ENCODE results near the gene ARHGAP42.

DNA sequence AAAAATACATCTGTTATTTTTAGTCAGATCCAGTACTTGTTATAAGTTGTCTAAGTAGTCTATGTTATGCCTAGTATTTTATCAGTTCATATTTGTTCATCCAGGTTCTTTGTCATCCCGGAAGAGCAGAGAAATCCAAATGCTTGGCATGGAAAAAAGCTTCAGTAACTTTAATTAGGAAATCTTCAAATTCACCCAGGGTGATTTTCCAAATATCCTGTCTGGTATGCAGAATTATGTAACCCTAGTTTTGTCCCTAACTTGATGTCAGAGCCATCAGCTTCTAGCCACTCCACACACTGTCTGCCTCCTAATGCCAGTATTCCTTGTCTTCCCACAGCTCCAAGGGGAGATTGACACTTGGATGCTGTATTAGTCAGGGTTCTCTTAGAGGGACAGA is 216.2 kb downstream of the ARHGAP42 start:
- TF ChIP-seq, protein P1, sequence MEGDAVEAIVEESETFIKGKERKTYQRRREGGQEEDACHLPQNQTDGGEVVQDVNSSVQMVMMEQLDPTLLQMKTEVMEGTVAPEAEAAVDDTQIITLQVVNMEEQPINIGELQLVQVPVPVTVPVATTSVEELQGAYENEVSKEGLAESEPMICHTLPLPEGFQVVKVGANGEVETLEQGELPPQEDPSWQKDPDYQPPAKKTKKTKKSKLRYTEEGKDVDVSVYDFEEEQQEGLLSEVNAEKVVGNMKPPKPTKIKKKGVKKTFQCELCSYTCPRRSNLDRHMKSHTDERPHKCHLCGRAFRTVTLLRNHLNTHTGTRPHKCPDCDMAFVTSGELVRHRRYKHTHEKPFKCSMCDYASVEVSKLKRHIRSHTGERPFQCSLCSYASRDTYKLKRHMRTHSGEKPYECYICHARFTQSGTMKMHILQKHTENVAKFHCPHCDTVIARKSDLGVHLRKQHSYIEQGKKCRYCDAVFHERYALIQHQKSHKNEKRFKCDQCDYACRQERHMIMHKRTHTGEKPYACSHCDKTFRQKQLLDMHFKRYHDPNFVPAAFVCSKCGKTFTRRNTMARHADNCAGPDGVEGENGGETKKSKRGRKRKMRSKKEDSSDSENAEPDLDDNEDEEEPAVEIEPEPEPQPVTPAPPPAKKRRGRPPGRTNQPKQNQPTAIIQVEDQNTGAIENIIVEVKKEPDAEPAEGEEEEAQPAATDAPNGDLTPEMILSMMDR (IDR thresholded peaks at IDR 0.05; ENCODE audit: low read depth, low read length, missing input control) = no peak
- TF ChIP-seq, protein P2, sequence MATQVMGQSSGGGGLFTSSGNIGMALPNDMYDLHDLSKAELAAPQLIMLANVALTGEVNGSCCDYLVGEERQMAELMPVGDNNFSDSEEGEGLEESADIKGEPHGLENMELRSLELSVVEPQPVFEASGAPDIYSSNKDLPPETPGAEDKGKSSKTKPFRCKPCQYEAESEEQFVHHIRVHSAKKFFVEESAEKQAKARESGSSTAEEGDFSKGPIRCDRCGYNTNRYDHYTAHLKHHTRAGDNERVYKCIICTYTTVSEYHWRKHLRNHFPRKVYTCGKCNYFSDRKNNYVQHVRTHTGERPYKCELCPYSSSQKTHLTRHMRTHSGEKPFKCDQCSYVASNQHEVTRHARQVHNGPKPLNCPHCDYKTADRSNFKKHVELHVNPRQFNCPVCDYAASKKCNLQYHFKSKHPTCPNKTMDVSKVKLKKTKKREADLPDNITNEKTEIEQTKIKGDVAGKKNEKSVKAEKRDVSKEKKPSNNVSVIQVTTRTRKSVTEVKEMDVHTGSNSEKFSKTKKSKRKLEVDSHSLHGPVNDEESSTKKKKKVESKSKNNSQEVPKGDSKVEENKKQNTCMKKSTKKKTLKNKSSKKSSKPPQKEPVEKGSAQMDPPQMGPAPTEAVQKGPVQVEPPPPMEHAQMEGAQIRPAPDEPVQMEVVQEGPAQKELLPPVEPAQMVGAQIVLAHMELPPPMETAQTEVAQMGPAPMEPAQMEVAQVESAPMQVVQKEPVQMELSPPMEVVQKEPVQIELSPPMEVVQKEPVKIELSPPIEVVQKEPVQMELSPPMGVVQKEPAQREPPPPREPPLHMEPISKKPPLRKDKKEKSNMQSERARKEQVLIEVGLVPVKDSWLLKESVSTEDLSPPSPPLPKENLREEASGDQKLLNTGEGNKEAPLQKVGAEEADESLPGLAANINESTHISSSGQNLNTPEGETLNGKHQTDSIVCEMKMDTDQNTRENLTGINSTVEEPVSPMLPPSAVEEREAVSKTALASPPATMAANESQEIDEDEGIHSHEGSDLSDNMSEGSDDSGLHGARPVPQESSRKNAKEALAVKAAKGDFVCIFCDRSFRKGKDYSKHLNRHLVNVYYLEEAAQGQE (IDR thresholded peaks at IDR 0.05) = no peak
- no peak for TF ChIP-seq EGR1 (IDR thresholded peaks at IDR 0.05; ENCODE audit: low read depth in 2 of 2)
- TF ChIP-seq TAF1 (conservative IDR thresholded peaks at IDR 0.05) = no peak
- TF ChIP-seq RXRA (IDR thresholded peaks at IDR 0.05) = no peak
- TF ChIP-seq NR2F2 (IDR thresholded peaks at IDR 0.05) = no peak
- no peak for TF ChIP-seq GABPA (IDR thresholded peaks at IDR 0.05 in 1 of 2, conservative IDR thresholded peaks at IDR 0.05 in 1 of 2)
- no peak for TF ChIP-seq RAD21 (IDR thresholded peaks at IDR 0.05)
- TF ChIP-seq, protein P3, sequence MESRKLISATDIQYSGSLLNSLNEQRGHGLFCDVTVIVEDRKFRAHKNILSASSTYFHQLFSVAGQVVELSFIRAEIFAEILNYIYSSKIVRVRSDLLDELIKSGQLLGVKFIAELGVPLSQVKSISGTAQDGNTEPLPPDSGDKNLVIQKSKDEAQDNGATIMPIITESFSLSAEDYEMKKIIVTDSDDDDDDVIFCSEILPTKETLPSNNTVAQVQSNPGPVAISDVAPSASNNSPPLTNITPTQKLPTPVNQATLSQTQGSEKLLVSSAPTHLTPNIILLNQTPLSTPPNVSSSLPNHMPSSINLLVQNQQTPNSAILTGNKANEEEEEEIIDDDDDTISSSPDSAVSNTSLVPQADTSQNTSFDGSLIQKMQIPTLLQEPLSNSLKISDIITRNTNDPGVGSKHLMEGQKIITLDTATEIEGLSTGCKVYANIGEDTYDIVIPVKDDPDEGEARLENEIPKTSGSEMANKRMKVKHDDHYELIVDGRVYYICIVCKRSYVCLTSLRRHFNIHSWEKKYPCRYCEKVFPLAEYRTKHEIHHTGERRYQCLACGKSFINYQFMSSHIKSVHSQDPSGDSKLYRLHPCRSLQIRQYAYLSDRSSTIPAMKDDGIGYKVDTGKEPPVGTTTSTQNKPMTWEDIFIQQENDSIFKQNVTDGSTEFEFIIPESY (IDR thresholded peaks at IDR 0.05) = no peak
- TF ChIP-seq FOXA1 (IDR thresholded peaks at IDR 0.05) = no peak
- TF ChIP-seq YY1 (IDR thresholded peaks at IDR 0.05) = no peak
- TF ChIP-seq, protein P4, sequence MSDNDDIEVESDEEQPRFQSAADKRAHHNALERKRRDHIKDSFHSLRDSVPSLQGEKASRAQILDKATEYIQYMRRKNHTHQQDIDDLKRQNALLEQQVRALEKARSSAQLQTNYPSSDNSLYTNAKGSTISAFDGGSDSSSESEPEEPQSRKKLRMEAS (IDR thresholded peaks at IDR 0.05) = no peak
- TF ChIP-seq HNF4G (IDR thresholded peaks at IDR 0.05) = no peak

Measured in liver (tissue), 3 donors.